ENCODE results near the gene LAG3.

Gene LAG3

GRCh38 chr12:6768437-6768914 lies 3.8 kb upstream of the LAG3 start:
- Histone ChIP-seq H3K9me3 (replicated peaks; ENCODE audit: low read length) (no peaks in the 10 kb centered on the region), H3K4me3 (ENCODE audit: low read length) (peak overlapping the region; percentile 98), H3K9ac (ENCODE audit: low read depth, low read length) (peak overlapping the region; percentile 86), H3K4me1 (ENCODE audit: control insufficient read depth, insufficient read depth, low read length) (peaks cover 40% of the 10 kb centered on the region), H3K36me3 (ENCODE audit: insufficient read depth, low read length) (peaks cover 28% of the 10 kb centered on the region), H3K4me2 (ENCODE audit: low read length) (peak overlapping the region; percentile 93), H3K27me3 (ENCODE audit: control insufficient read depth, insufficient read depth, low read length) (no peaks in the 10 kb centered on the region)

- Histone ChIP-seq H3K4me2 (ENCODE audit: low read length) (peak overlapping the region; percentile 93), H3K9me3 (replicated peaks; ENCODE audit: low read length) (no peaks in the 10 kb centered on the region), H3K27me3 (ENCODE audit: control insufficient read depth, insufficient read depth, low read length) (no peaks in the 10 kb centered on the region), H3K4me3 (ENCODE audit: low read length) (peak overlapping the region; percentile 98), H3K4me1 (ENCODE audit: control insufficient read depth, insufficient read depth, low read length) (peaks cover 35% of the 10 kb centered on the region), H3K36me3 (ENCODE audit: insufficient read depth, low read length) (peaks cover 28% of the 10 kb centered on the region), H3K9ac (ENCODE audit: low read depth, low read length) (peak overlapping the region; percentile 86)
Measured at GRCh38 chr12:6768990-6769389, 3.3 kb upstream of the LAG3 start.

GRCh38 chr12:6769666-6770065 lies 2.7 kb upstream of the LAG3 start:
- H3K4me1 ChIP-seq (ENCODE audit: control insufficient read depth, insufficient read depth, low read length): peaks cover 30% of the 10 kb centered on the region
- no peak overlapping the region for H3K4me3 ChIP-seq (ENCODE audit: low read length)
- H3K36me3 ChIP-seq (ENCODE audit: insufficient read depth, low read length): peaks cover 28% of the 10 kb centered on the region
- no peaks in the 10 kb centered on the region for H3K27me3 ChIP-seq (ENCODE audit: control insufficient read depth, insufficient read depth, low read length)
- H3K9ac ChIP-seq (ENCODE audit: low read depth, low read length): no peak overlapping the region
- H3K4me2 ChIP-seq (ENCODE audit: low read length): peak overlapping the region; percentile 93
- H3K9me3 ChIP-seq (replicated peaks; ENCODE audit: low read length): no peaks in the 10 kb centered on the region

- Histone ChIP-seq H3K36me3 (ENCODE audit: insufficient read depth, low read length) (peaks cover 32% of the 10 kb centered on the region), H3K4me2 (ENCODE audit: low read length) (no peak overlapping the region), H3K9me3 (replicated peaks; ENCODE audit: low read length) (no peaks in the 10 kb centered on the region), H3K4me3 (ENCODE audit: low read length) (no peak overlapping the region), H3K9ac (ENCODE audit: low read depth, low read length) (no peak overlapping the region), H3K4me1 (ENCODE audit: control insufficient read depth, insufficient read depth, low read length) (peaks cover 26% of the 10 kb centered on the region), H3K27me3 (ENCODE audit: control insufficient read depth, insufficient read depth, low read length) (no peaks in the 10 kb centered on the region)
Measured at GRCh38 chr12:6770094-6770493, 2.2 kb upstream of the LAG3 start.

GRCh38 chr12:6770600-6770999 lies 1.7 kb upstream of the LAG3 start:
- no peak overlapping the region for H3K9ac ChIP-seq (ENCODE audit: low read depth, low read length)
- no peak overlapping the region for H3K4me3 ChIP-seq (ENCODE audit: low read length)
- peaks cover 20% of the 10 kb centered on the region for H3K4me1 ChIP-seq (ENCODE audit: control insufficient read depth, insufficient read depth, low read length)
- no peak overlapping the region for H3K4me2 ChIP-seq (ENCODE audit: low read length)
- H3K36me3 ChIP-seq (ENCODE audit: insufficient read depth, low read length): peaks cover 37% of the 10 kb centered on the region
- H3K9me3 ChIP-seq (replicated peaks; ENCODE audit: low read length): no peaks in the 10 kb centered on the region
- no peaks in the 10 kb centered on the region for H3K27me3 ChIP-seq (ENCODE audit: control insufficient read depth, insufficient read depth, low read length)

GRCh38 chr12:6771091-6771495 lies 1.2 kb upstream of the LAG3 start:
- H3K4me3 ChIP-seq (ENCODE audit: low read length): no peak overlapping the region
- H3K27me3 ChIP-seq (ENCODE audit: control insufficient read depth, insufficient read depth, low read length): no peaks in the 10 kb centered on the region
- peaks cover 42% of the 10 kb centered on the region for H3K36me3 ChIP-seq (ENCODE audit: insufficient read depth, low read length)
- no peak overlapping the region for H3K4me2 ChIP-seq (ENCODE audit: low read length)
- H3K4me1 ChIP-seq (ENCODE audit: control insufficient read depth, insufficient read depth, low read length): peaks cover 16% of the 10 kb centered on the region
- no peak overlapping the region for H3K9ac ChIP-seq (ENCODE audit: low read depth, low read length)
- H3K9me3 ChIP-seq (replicated peaks; ENCODE audit: low read length): no peaks in the 10 kb centered on the region

GRCh38 chr12:6771509-6772330 lies 600 bp upstream of the LAG3 start:
- H3K4me3 ChIP-seq (ENCODE audit: low read length): no peak overlapping the region
- H3K4me1 ChIP-seq (ENCODE audit: control insufficient read depth, insufficient read depth, low read length): peaks cover 16% of the 10 kb centered on the region
- no peak overlapping the region for H3K9ac ChIP-seq (ENCODE audit: low read depth, low read length)
- peaks cover 44% of the 10 kb centered on the region for H3K36me3 ChIP-seq (ENCODE audit: insufficient read depth, low read length)
- H3K27me3 ChIP-seq (ENCODE audit: control insufficient read depth, insufficient read depth, low read length): no peaks in the 10 kb centered on the region
- no peaks in the 10 kb centered on the region for H3K9me3 ChIP-seq (replicated peaks; ENCODE audit: low read length)
- H3K4me2 ChIP-seq (ENCODE audit: low read length): no peak overlapping the region

GRCh38 chr12:6772726-6773589 lies 638 bp downstream of the LAG3 start:
- no peak overlapping the region for H3K4me3 ChIP-seq (ENCODE audit: low read length)
- H3K4me1 ChIP-seq (ENCODE audit: control insufficient read depth, insufficient read depth, low read length): peaks cover 16% of the 10 kb centered on the region
- H3K4me2 ChIP-seq (ENCODE audit: low read length): no peak overlapping the region
- H3K9ac ChIP-seq (ENCODE audit: low read depth, low read length): no peak overlapping the region
- H3K36me3 ChIP-seq (ENCODE audit: insufficient read depth, low read length): peaks cover 44% of the 10 kb centered on the region
- no peaks in the 10 kb centered on the region for H3K27me3 ChIP-seq (ENCODE audit: control insufficient read depth, insufficient read depth, low read length)
- H3K9me3 ChIP-seq (replicated peaks; ENCODE audit: low read length): no peaks in the 10 kb centered on the region

- Histone ChIP-seq H3K9ac (ENCODE audit: low read depth, low read length) (no peak overlapping the region), H3K4me1 (ENCODE audit: control insufficient read depth, insufficient read depth, low read length) (peaks cover 15% of the 10 kb centered on the region), H3K4me2 (ENCODE audit: low read length) (no peak overlapping the region), H3K4me3 (ENCODE audit: low read length) (no peak overlapping the region), H3K36me3 (ENCODE audit: insufficient read depth, low read length) (peaks cover 44% of the 10 kb centered on the region), H3K27me3 (ENCODE audit: control insufficient read depth, insufficient read depth, low read length) (no peaks in the 10 kb centered on the region), H3K9me3 (replicated peaks; ENCODE audit: low read length) (no peaks in the 10 kb centered on the region)
Measured at GRCh38 chr12:6773590-6774351, 1.5 kb downstream of the LAG3 start.

- Histone ChIP-seq H3K4me3 (ENCODE audit: low read length) (no peak overlapping the region), H3K27me3 (ENCODE audit: control insufficient read depth, insufficient read depth, low read length) (no peaks in the 10 kb centered on the region), H3K9me3 (replicated peaks; ENCODE audit: low read length) (no peaks in the 10 kb centered on the region), H3K4me2 (ENCODE audit: low read length) (no peak overlapping the region), H3K9ac (ENCODE audit: low read depth, low read length) (no peak overlapping the region), H3K4me1 (ENCODE audit: control insufficient read depth, insufficient read depth, low read length) (peaks cover 7% of the 10 kb centered on the region), H3K36me3 (ENCODE audit: insufficient read depth, low read length) (peaks cover 40% of the 10 kb centered on the region)
Measured at GRCh38 chr12:6774499-6775062, 2.3 kb downstream of the LAG3 start.
